Ishikawa (cell line): ENCODE measurements around the gene TEX47.

Source experiments
- EGR1 ChIP-seq: IDR thresholded peaks from 2 replicates; pipeline ENCODE4 v1.6.1; 2012
- REST ChIP-seq: IDR thresholded peaks from 2 replicates; pipeline ENCODE4 v1.6.1; 2012; ENCODE audit warnings: low read depth, mild to moderate bottlenecking
- TCF12 ChIP-seq: IDR thresholded peaks from 2 replicates; pipeline ENCODE4 v1.6.1; 2012; ENCODE audit warnings: low read depth
- YY1 ChIP-seq: IDR thresholded peaks from 2 replicates; pipeline ENCODE4 v1.6.1; 2012; ENCODE audit warnings: low read depth

GRCh38 chr7:88757371-88757770 is 38.2 kb downstream of the TEX47 start:
- TF ChIP-seq REST (no peak), YY1 (no peak), EGR1 (no peak), TCF12 (no peak)
